Activated CD8-positive, alpha-beta memory T cell treated with anti-CD3 and anti-CD28 coated beads for 4 hours (primary cell): ENCODE measurements around the gene SLC25A43.
"Not testable (repeated sequence)": the region's sequence is repeated elsewhere in the genome, so short reads cannot be mapped to it uniquely, and the experiment has no call there.

Experiments
- DNase-seq, 2 donors: peaks; one replicate each; pipeline ENCODE4 v3.0.0-alpha.2; 2020; ENCODE audit warnings: low read depth in 2 of 2

The SLC25A43 gene

GRCh38 chrX:119468551-119469312 is 69.6 kb downstream of the SLC25A43 start:
- peak; percentile 71 to 77 for DNase-seq

- DNase-seq = no peak
Measured at GRCh38 chrX:119469313-119469635, 70.1 kb downstream of the SLC25A43 start.

- no peak for DNase-seq
Measured at GRCh38 chrX:119474615-119475388, 75.7 kb downstream of the SLC25A43 start.

- DNase-seq = no peak
Measured at GRCh38 chrX:119475389-119476101, 76.4 kb downstream of the SLC25A43 start.

- no peak for DNase-seq
Measured at GRCh38 chrX:119477812-119478232, 78.7 kb downstream of the SLC25A43 start.

- DNase-seq = no peak
Measured at GRCh38 chrX:119478504-119478903, 79.4 kb downstream of the SLC25A43 start.

GRCh38 chrX:119479845-119480244 is 80.7 kb downstream of the SLC25A43 start:
- DNase-seq = no peak

GRCh38 chrX:119481323-119481801 is 82.2 kb downstream of the SLC25A43 start:
- no peak for DNase-seq

GRCh38 chrX:119482041-119482440 is 82.9 kb downstream of the SLC25A43 start:
- DNase-seq = no peak

GRCh38 chrX:119482481-119483480 is 83.6 kb downstream of the SLC25A43 start:
- DNase-seq = peak; percentile 27 to 30

- DNase-seq = no peak
Measured at GRCh38 chrX:119486745-119487144, 87.6 kb downstream of the SLC25A43 start.

GRCh38 chrX:119487766-119488165 is 88.6 kb downstream of the SLC25A43 start:
- DNase-seq = not testable (repeated sequence)

- no peak for DNase-seq
Measured at GRCh38 chrX:119488749-119489148, 89.6 kb downstream of the SLC25A43 start.

GRCh38 chrX:119489212-119490074 is 90.3 kb downstream of the SLC25A43 start:
- DNase-seq = no peak

- no peak for DNase-seq
Measured at GRCh38 chrX:119492463-119492862, 93.3 kb downstream of the SLC25A43 start.

GRCh38 chrX:119493851-119494495 is 94.8 kb downstream of the SLC25A43 start:
- not testable (repeated sequence) for DNase-seq

GRCh38 chrX:119495734-119496726 is 96.9 kb downstream of the SLC25A43 start:
- DNase-seq = no peak

- no peak for DNase-seq
Measured at GRCh38 chrX:119497185-119497584, 98.0 kb downstream of the SLC25A43 start.
